ENCODE results near the gene HAPLN1.
A peak's percentile ranks its signal among the peaks of the same experiment; 100 is the strongest.

HAPLN1 gene

DNA sequence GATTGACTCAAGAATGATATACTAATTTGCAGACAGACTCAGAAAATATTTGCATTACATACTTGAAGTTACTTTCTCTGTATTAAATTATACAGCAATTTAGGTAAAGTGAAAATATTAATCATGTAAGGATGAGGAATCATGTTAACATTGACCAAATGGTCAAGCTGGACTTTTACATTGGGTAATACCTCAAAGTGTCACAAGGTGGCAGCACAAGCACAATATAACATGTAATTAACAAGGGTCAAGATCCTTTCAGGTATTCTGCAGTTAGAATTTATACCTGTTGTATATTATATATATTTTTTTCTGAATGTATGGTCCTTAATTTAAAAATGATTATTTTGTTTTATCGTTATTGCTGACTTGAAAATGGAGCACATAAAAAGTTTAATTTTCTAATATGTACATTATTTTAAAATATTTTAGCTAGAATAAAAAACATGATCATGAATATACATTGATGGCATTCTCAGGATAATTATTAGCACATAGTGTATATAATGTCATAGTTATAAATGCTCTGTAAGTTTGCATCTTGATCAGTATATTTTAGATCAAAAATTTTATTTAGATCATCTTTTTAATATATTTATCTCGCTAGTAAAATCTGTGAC, 8.6 kb downstream of the HAPLN1 start:
- CTCF ChIA-PET = interaction anchor here (0.7 to 2.0 kb wide), 2 partner anchors 10 to 104 kb away, joined by 3 to 10 read pairs; no protein-coding TSS in a partner anchor
- peak; percentile 30 for DNase-seq (ENCODE audit: extremely low spot score)
- POLR2A ChIA-PET = no interaction called here
- TF ChIP-seq, protein P1, sequence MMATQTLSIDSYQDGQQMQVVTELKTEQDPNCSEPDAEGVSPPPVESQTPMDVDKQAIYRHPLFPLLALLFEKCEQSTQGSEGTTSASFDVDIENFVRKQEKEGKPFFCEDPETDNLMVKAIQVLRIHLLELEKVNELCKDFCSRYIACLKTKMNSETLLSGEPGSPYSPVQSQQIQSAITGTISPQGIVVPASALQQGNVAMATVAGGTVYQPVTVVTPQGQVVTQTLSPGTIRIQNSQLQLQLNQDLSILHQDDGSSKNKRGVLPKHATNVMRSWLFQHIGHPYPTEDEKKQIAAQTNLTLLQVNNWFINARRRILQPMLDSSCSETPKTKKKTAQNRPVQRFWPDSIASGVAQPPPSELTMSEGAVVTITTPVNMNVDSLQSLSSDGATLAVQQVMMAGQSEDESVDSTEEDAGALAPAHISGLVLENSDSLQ (IDR thresholded peaks at IDR 0.05) = no peak
- TF ChIP-seq BHLHE40 (IDR thresholded peaks at IDR 0.05; ENCODE audit: borderline replicate concordance) = no peak
- no peak for TF ChIP-seq SUZ12 (IDR thresholded peaks at IDR 0.05)
- no peak for TF ChIP-seq ELF4 (IDR thresholded peaks at IDR 0.05)
- no peak for TF ChIP-seq ZNF384 (IDR thresholded peaks at IDR 0.05)
- TF ChIP-seq CTBP1 (IDR thresholded peaks at IDR 0.05; ENCODE audit: borderline replicate concordance) = no peak
- TF ChIP-seq HDGF (IDR thresholded peaks at IDR 0.05; ENCODE audit: borderline replicate concordance) = no peak
- no peak for TF ChIP-seq ARNT (IDR thresholded peaks at IDR 0.05)
- TF ChIP-seq LEF1 (IDR thresholded peaks at IDR 0.05; ENCODE audit: borderline replicate concordance) = no peak
- no peak for TF ChIP-seq L3MBTL2 (conservative IDR thresholded peaks at IDR 0.05)
- TF ChIP-seq SP1 (IDR thresholded peaks at IDR 0.05) = no peak
- TF ChIP-seq FOXA1 (IDR thresholded peaks at IDR 0.05) = no peak
- TF ChIP-seq FOXM1 (IDR thresholded peaks at IDR 0.05; ENCODE audit: borderline replicate concordance) = no peak

DNA sequence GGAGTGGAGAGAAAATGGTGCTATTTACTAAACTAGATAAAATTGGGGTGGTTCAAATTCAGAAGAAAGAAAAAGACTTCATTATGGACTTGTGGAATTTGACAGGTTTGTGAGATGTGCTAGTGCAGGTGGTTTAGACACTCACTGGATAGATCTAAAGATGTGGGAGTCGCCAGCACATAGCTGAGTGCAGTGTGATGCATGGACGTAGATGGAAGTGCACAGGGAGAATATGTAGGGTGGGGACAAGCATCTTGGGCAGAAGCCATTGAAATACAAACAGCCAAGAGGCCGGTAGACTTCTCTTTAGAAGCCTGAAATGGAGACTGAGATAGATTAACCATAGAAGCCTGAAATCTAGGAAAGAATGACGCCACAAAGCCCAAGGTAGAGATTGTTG, 10.7 kb downstream of the HAPLN1 start:
- no peak for DNase-seq (ENCODE audit: extremely low spot score)
- ChIA-PET POLR2A (no interaction called here), CTCF (no interaction called here)
- no peak for TF ChIP-seq ZNF384 (IDR thresholded peaks at IDR 0.05)
- no peak for TF ChIP-seq TARDBP (IDR thresholded peaks at IDR 0.05)
- TF ChIP-seq BHLHE40 (IDR thresholded peaks at IDR 0.05; ENCODE audit: borderline replicate concordance) = no peak
- TF ChIP-seq NFRKB (IDR thresholded peaks at IDR 0.05) = no peak
- no peak for TF ChIP-seq FOXM1 (IDR thresholded peaks at IDR 0.05; ENCODE audit: borderline replicate concordance)
- TF ChIP-seq FOXK2 (IDR thresholded peaks at IDR 0.05) = no peak
- no peak for TF ChIP-seq SP1 (IDR thresholded peaks at IDR 0.05)
- no peak for TF ChIP-seq SUZ12 (IDR thresholded peaks at IDR 0.05)
- TF ChIP-seq FOXA1 (IDR thresholded peaks at IDR 0.05) = no peak
- TF ChIP-seq HDGF (IDR thresholded peaks at IDR 0.05; ENCODE audit: borderline replicate concordance) = no peak

DNA sequence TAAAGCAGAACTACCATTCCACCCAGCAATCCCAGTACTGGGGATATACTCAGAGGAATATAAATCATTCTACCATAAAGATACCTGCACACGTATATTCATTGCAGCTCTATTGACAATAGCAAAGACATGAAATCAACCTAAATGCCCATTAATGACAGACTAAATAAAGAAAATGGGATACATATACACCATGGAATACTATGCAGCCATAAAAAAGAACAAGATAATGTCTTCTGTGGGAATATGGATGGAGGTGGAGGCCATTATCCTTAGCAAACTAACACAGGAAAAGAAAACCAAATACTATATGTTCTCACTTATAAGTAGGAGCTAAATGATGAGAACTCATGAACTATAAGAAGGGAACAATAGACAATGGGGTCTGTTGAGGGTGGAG, 12.5 kb downstream of the HAPLN1 start:
- ChIA-PET POLR2A (no interaction called here), CTCF (no interaction called here)
- no peak for DNase-seq (ENCODE audit: extremely low spot score)
- no peak for TF ChIP-seq ZNF384 (IDR thresholded peaks at IDR 0.05)
- TF ChIP-seq FOXM1 (IDR thresholded peaks at IDR 0.05; ENCODE audit: borderline replicate concordance) = no peak
- TF ChIP-seq TARDBP (IDR thresholded peaks at IDR 0.05) = no peak
- TF ChIP-seq, protein P1 (IDR thresholded peaks at IDR 0.05) = no peak
- no peak for TF ChIP-seq L3MBTL2 (conservative IDR thresholded peaks at IDR 0.05)
- no peak for TF ChIP-seq LEF1 (IDR thresholded peaks at IDR 0.05; ENCODE audit: borderline replicate concordance)
- TF ChIP-seq CTBP1 (IDR thresholded peaks at IDR 0.05; ENCODE audit: borderline replicate concordance) = no peak
- TF ChIP-seq NFRKB (IDR thresholded peaks at IDR 0.05) = no peak
- TF ChIP-seq ELF4 (IDR thresholded peaks at IDR 0.05) = no peak
- no peak for TF ChIP-seq SP1 (IDR thresholded peaks at IDR 0.05)
- no peak for TF ChIP-seq HDGF (IDR thresholded peaks at IDR 0.05; ENCODE audit: borderline replicate concordance)
- TF ChIP-seq SUZ12 (IDR thresholded peaks at IDR 0.05) = no peak
- no peak for TF ChIP-seq BHLHE40 (IDR thresholded peaks at IDR 0.05; ENCODE audit: borderline replicate concordance)
- TF ChIP-seq ARNT (IDR thresholded peaks at IDR 0.05) = no peak
- TF ChIP-seq FOXA1 (IDR thresholded peaks at IDR 0.05) = no peak
- TF ChIP-seq FOXK2 (IDR thresholded peaks at IDR 0.05) = no peak

GRCh38 chr5:83703059-83703458, 17.6 kb downstream of the HAPLN1 start:
- TF ChIP-seq L3MBTL2 (conservative IDR thresholded peaks at IDR 0.05) = no peak
- no peak for TF ChIP-seq ELF4 (IDR thresholded peaks at IDR 0.05)
- CTCF ChIA-PET = no interaction called here
- POLR2A ChIA-PET = no interaction called here
- DNase-seq (ENCODE audit: extremely low spot score) = no peak

GRCh38 chr5:83701886-83702285, 18.8 kb downstream of the HAPLN1 start:
- ChIA-PET POLR2A (no interaction called here), CTCF (interaction anchor here (0.7 kb wide), 1 partner anchor 24 kb away, joined by 4 read pairs; no protein-coding TSS in a partner anchor)
- DNase-seq (ENCODE audit: extremely low spot score) = no peak
- TF ChIP-seq HDGF (IDR thresholded peaks at IDR 0.05; ENCODE audit: borderline replicate concordance) (no peak), CTBP1 (IDR thresholded peaks at IDR 0.05; ENCODE audit: borderline replicate concordance) (no peak), ARNT (IDR thresholded peaks at IDR 0.05) (no peak), SUZ12 (IDR thresholded peaks at IDR 0.05) (no peak), ELF4 (IDR thresholded peaks at IDR 0.05) (no peak), BHLHE40 (IDR thresholded peaks at IDR 0.05; ENCODE audit: borderline replicate concordance) (no peak), FOXM1 (IDR thresholded peaks at IDR 0.05; ENCODE audit: borderline replicate concordance) (no peak)

DNA sequence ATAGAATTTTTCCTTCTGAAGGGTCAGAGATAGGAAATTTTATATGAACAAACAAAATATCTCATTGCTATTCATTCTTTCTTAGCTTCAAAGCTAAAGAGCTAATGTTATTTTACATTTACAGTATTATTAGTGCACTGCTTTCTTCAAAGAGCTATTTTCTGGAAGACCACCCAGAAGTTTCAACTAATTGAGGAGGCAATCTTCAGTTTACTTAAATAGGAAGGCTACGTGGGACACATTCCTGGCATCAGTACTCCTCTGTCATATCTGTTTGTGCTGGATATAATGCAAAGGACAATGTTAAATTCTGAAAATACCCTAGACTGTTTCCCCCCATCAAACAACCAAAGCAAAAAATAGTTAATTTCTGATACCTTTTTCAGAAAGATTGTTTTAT, 30.8 kb downstream of the HAPLN1 start:
- no peak for DNase-seq (ENCODE audit: extremely low spot score)
- ChIA-PET CTCF (no interaction called here), POLR2A (no interaction called here)
- TF ChIP-seq, protein P1 (IDR thresholded peaks at IDR 0.05) = no peak
- TF ChIP-seq SP1 (IDR thresholded peaks at IDR 0.05) (no peak), FOXA1 (IDR thresholded peaks at IDR 0.05) (no peak), CTBP1 (IDR thresholded peaks at IDR 0.05; ENCODE audit: borderline replicate concordance) (no peak), NFRKB (IDR thresholded peaks at IDR 0.05) (no peak), ZNF384 (IDR thresholded peaks at IDR 0.05) (no peak), BHLHE40 (IDR thresholded peaks at IDR 0.05; ENCODE audit: borderline replicate concordance) (no peak), FOXK2 (IDR thresholded peaks at IDR 0.05) (no peak), LEF1 (IDR thresholded peaks at IDR 0.05; ENCODE audit: borderline replicate concordance) (no peak), ELF4 (IDR thresholded peaks at IDR 0.05) (no peak), ARNT (IDR thresholded peaks at IDR 0.05) (no peak), SUZ12 (IDR thresholded peaks at IDR 0.05) (no peak)
